Dermis microvascular lymphatic vessel endothelial cell (primary cell): ENCODE data around the gene KCTD5. TPM values are rescaled to one million over a fixed set of nuclear protein-coding genes. Genes with fewer than 3 reads are reported as not detected.

ENCODE experiments used
- DNase-seq, 2 donors: peaks; one replicate each; pipeline versions ENCODE4 v3.0.0 to v3.0.0-alpha.2; 2010; ENCODE audit warnings: low read depth in 2 of 2
- total RNA-seq: library from RNA; depleted of rRNA; stranded (reverse); fragments of >200 nt; gene quantifications from 2 replicates; pipeline ENCODE4 v1.2.1, GENCODE V29; 2014

The KCTD5 gene
- total RNA-seq, 1 donor from 2014 or later, result 14.4 TPM

DNA sequence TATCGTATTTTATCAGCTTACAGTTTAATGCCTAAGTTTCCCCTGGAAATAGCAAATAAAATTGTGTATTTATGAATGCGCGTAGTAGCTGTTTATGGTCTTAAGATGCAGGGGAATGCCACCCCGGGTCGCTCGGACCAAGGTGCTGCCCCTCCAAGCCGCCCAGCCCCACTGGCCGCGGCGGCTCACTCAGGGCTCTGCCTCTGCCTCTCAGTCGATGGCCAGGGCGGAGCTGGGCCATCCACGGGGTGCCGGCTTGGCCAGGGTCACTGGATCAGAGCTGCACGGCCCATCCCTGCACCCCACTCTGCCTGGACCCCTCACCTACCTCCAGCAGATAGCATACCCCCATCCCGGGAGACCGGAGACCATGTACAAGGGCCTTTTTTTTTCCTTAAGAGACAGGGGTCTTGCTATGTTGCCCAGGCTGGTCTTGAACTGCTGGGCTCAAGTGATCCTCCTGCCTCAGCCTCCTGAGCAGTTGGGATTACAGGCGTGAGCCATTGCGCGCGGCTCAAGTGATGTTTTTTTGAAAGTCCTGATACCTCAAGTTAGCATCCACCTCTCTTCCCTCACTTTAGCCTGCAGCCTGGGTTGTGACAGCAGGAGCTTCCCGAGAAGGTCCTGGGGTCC lies 26.7 kb downstream of the KCTD5 start:
- no peak for DNase-seq

GRCh38 chr16:2709588-2709984 lies 27.3 kb downstream of the KCTD5 start:
- DNase-seq, result no peak

- no peak for DNase-seq
Observed at GRCh38 chr16:2710021-2710710, 27.8 kb downstream of the KCTD5 start.

GRCh38 chr16:2710711-2711231 lies 28.4 kb downstream of the KCTD5 start:
- no peak for DNase-seq

GRCh38 chr16:2711370-2712062 lies 29.2 kb downstream of the KCTD5 start:
- DNase-seq, result no peak

GRCh38 chr16:2712063-2712441 lies 29.7 kb downstream of the KCTD5 start:
- no peak for DNase-seq

GRCh38 chr16:2712546-2712945 lies 30.2 kb downstream of the KCTD5 start:
- no peak for DNase-seq

GRCh38 chr16:2713523-2713922 lies 31.2 kb downstream of the KCTD5 start:
- DNase-seq, result no peak

GRCh38 chr16:2713985-2714774 lies 31.9 kb downstream of the KCTD5 start:
- no peak for DNase-seq

DNA sequence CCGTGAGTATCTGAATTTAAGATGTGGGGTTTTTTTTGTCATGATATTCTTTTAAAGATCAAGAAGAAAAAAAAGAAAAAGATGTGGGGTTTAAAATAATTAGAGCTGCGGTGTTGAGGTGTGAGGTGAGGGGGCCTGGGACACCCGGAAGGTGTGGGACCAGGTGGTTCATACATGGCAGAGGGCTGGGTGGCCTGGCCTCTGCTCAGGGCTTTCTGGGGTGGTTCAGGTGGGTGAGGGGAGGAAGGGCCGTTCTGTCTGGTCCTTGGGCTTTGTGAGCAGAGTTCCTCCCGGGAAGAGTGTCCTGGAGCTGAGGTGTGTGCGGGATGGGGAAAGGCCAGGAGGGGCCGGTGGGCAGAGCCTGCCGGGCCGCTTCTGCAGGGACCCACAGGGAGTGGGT lies 32.7 kb downstream of the KCTD5 start:
- DNase-seq, result no peak

DNA sequence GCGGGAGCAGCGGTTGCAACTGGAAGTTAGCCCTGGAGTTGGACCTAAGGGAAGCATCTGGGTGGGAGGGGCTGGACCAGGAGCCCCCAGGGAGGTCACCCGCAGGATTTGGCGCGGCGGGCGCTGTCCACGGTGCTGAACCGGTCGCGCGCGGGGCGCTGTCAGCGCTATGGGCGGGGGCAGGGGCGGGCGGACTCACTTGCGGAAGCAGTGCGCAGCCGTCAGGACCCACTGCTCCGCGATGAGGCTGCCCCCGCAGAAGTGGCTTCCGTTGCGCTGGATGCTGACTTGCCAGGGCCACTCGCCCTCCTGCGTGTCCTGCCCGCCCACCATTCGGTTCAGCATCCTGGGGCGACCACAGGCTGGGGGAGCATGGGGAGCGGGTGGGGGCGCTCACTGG lies 33.2 kb downstream of the KCTD5 start:
- peak; percentile 4 to 57 for DNase-seq

GRCh38 chr16:2715966-2716885 lies 33.9 kb downstream of the KCTD5 start:
- DNase-seq, result no peak

- DNase-seq, result no peak
Observed at GRCh38 chr16:2716948-2717347, 34.6 kb downstream of the KCTD5 start.

- no peak for DNase-seq
Observed at GRCh38 chr16:2717383-2718263, 35.3 kb downstream of the KCTD5 start.

DNA sequence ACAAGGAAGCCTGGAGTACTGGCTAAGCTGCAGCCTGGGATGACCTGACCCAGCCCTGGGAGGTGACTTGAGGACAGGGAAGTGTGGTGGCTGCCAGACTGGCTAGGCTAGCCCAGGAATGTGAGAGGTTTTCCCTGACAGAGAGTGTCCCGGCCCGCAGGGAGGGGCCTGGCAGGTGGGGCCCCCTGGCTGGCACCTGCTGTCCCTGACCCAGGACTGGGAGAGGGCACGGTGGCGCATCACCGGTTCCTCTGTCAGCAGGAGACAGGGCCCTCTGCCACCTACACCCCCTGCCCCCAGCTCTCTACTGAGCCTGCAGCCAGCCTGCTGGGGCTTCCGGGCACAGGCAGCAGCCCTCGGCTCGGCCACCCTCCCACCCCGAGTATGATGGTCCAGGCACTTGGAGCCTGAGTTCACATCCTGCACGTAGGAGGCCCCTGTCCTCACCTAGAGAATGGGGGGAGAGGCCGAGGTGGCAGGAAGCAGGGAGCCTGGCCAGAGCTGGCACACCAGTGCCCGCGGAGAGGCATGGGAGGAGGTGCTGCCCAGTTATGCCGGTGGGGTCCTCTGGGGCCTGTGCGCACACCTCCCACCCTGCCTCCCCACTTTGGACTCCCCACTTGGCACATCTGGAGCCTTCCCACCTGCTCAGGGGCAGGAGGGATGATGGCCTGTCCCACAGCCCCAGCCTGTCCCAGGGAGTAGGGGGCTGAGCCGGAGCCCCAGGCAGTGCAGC lies 37.2 kb downstream of the KCTD5 start:
- no peak for DNase-seq

DNA sequence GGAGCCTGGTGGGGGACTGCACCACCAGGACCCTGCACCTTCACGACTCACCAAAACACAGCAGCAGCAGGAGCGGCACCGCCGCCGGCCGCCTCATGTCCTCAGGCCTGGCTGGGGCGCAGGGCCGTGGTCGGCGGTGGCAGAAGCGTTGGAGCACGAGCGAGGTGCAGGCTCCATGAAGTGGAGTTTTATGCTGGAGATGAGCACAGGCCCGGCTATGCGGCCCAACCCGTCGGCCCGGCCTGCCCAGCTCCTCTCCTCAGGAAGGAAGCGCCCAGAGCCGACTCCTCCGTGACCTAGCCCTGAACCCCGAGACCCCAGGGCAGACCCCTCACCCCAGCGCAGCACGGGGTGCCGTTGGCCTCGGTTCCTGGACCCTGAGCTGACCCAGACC lies 37.7 kb downstream of the KCTD5 start, which contains the start of gene PRSS27:
Gene PRSS27, minus strand, starts transcription at position 161 of the 394 bp plus-strand sequence. Its CDS starts 64 bp downstream, at position 97.
- no peak for DNase-seq

DNA sequence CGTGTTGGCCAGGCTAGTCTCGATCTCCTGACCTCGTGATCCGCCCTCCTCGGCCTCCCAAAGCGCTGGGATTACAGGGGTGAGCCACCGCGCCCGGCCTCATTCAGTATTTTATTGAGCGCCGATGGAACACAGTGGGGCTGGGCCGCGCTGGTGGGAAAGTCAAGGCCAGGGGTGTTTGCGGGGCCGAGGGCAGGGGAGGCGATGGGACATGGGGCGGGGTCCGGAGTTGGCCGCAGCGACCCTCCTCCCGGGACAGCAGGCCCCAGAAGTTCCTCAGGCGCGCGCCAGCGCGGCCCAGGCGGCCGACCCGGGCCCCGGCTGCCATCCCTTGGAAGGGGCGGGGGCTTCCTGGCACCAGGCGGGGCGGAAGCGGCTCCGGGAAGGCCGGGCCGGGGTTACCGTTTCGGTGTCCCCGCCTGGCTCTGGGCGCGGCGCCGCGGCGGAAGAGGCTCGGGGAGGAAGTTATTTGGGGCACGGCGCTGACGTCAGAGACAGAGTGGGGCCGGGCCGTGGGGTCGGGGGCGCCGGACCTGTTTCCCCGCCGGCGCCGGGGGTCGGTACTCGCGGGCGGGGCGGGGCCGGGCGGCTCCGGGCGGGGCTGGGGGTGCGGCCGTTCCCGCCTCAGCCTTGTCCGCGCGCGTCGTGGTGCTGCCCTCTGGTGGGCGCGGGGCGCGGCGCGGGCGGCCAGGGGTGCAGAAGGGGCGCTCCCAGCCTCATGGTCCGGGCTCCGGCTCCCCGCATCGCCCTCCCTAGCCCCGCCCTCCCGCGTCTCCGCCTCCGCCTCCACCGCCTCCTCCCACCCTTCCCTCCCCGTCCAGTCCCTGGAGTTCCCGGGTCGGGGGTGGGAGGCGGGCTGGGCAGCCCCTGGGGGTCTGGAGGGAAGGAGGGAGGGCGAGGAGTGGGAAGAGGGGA lies 38.7 kb downstream of the KCTD5 start:
- DNase-seq, result peak; percentile 29 to 63
